Fibroblast of pulmonary artery (primary cell): ENCODE measurements around the gene SMTNL2.
"Not testable (repeated sequence)": the region's sequence is repeated elsewhere in the genome, so short reads cannot be mapped to it uniquely, and the experiment has no call there.

Experiments used
- DNase-seq: peaks from one replicate; pipeline ENCODE4 v3.0.0-alpha.2; 2010; ENCODE audit warnings: low read depth
- H3K4me3 ChIP-seq: replicated peaks from 2 replicates; pipeline ENCODE4 v1.5.1; 2011; ENCODE audit warnings: low read depth, mild to moderate bottlenecking, control low read depth, low read length, moderate library complexity
- CTCF ChIP-seq: IDR thresholded peaks from 2 replicates; pipeline ENCODE4 v1.5.1; 2011; ENCODE audit warnings: mild to moderate bottlenecking, control low read depth, low read length, inconsistent platforms; ENCODE audit errors: missing control alignments

SMTNL2 gene

GRCh38 chr17:4635823-4636375, 51.6 kb downstream of the SMTNL2 start:
- DNase-seq, result no peak
- no peak overlapping the region for H3K4me3 ChIP-seq
- TF ChIP-seq CTCF, result no peak

GRCh38 chr17:4636474-4637100, 52.3 kb downstream of the SMTNL2 start:
- H3K4me3 ChIP-seq, result no peak overlapping the region
- no peak for DNase-seq
- TF ChIP-seq CTCF, result no peak

GRCh38 chr17:4638766-4639165, 54.4 kb downstream of the SMTNL2 start:
- DNase-seq, H3K4me3 ChIP-seq: not testable (repeated sequence)

GRCh38 chr17:4639301-4640059, 55.2 kb downstream of the SMTNL2 start:
- peak; percentile 50 for DNase-seq
- not testable (repeated sequence) for H3K4me3 ChIP-seq

GRCh38 chr17:4640569-4641188, 56.4 kb downstream of the SMTNL2 start:
- H3K4me3 ChIP-seq, DNase-seq: not testable (repeated sequence)

GRCh38 chr17:4641297-4642195, 57.2 kb downstream of the SMTNL2 start, which contains the start of gene ALOX15:
ALOX15 (minus strand) TSS chr17:4641678; CDS start chr17:4641651, 27 bp downstream.
- no peak within 1 kb of the TSS for H3K4me3 ChIP-seq
- no peak for DNase-seq
- TF ChIP-seq CTCF, result no peak

GRCh38 chr17:4642286-4642685, 58.0 kb downstream of the SMTNL2 start:
- DNase-seq, result no peak
- no peak overlapping the region for H3K4me3 ChIP-seq
- no peak for TF ChIP-seq CTCF

GRCh38 chr17:4643676-4644075, 59.3 kb downstream of the SMTNL2 start:
- H3K4me3 ChIP-seq, result no peak overlapping the region
- no peak for TF ChIP-seq CTCF

More at GRCh38 chr17:4643676-4644075, 59.3 kb downstream of the SMTNL2 start:
- DNase-seq, result no peak
